GM10847 (cell line): ENCODE data around the gene OR5AP2.

Experiments
- POLR2A ChIP-seq: IDR thresholded peaks from 2 replicates; pipeline ENCODE4 v1.6.1; 2011; ENCODE audit not compliant: insufficient read length; ENCODE audit errors: extremely low read depth

The OR5AP2 gene

GRCh38 chr11:56642339-56642738 lies at the start of gene OR5AP2:
OR5AP2 (minus strand) TSS chr11:56642439; CDS start chr11:56642439, 0 bp downstream.
- no peak for TF ChIP-seq POLR2A

- no peak for TF ChIP-seq POLR2A
Measured at GRCh38 chr11:56688554-56689100, 46.4 kb upstream of the OR5AP2 start.

GRCh38 chr11:56670984-56671383 lies 28.7 kb upstream of the OR5AP2 start:
- TF ChIP-seq POLR2A: no peak

GRCh38 chr11:56663386-56663785 lies 21.1 kb upstream of the OR5AP2 start, which contains the start of gene OR5AR1:
OR5AR1 (plus strand) TSS chr11:56663686; CDS start chr11:56663686, 0 bp downstream.
- TF ChIP-seq POLR2A: no peak

- TF ChIP-seq POLR2A: no peak
Measured at GRCh38 chr11:56659755-56660154, 17.5 kb upstream of the OR5AP2 start.

GRCh38 chr11:56637500-56637899 lies 4.7 kb downstream of the OR5AP2 start:
- TF ChIP-seq POLR2A: no peak

- TF ChIP-seq POLR2A: no peak
Measured at GRCh38 chr11:56636861-56637260, 5.4 kb downstream of the OR5AP2 start.

- TF ChIP-seq POLR2A: no peak
Measured at GRCh38 chr11:56632329-56632728, 9.9 kb downstream of the OR5AP2 start.

- no peak for TF ChIP-seq POLR2A
Measured at GRCh38 chr11:56625946-56626345, 16.3 kb downstream of the OR5AP2 start.

- TF ChIP-seq POLR2A: no peak
Measured at GRCh38 chr11:56624661-56625110, 17.6 kb downstream of the OR5AP2 start.

- no peak for TF ChIP-seq POLR2A
Measured at GRCh38 chr11:56611174-56611573, 31.1 kb downstream of the OR5AP2 start.
